HEK293 (cell line): Measurements from ENCODE around the gene BUD23.

Source experiments
- AEBP2 ChIP-seq: fragments of 450-650 bp; formaldehyde crosslinking; IDR thresholded peaks from 2 replicates; pipeline ENCODE4 v1.5.1; 2016; ENCODE audit warnings: missing biosample characterization, missing genetic modification characterization, borderline replicate concordance
- GLI4 ChIP-seq: fragments of 450-650 bp; formaldehyde crosslinking; IDR thresholded peaks from 2 replicates; pipeline ENCODE4 v1.5.1; 2016; ENCODE audit warnings: missing biosample characterization, missing genetic modification characterization
- KLF17 ChIP-seq: fragments of 450-650 bp; formaldehyde crosslinking; IDR thresholded peaks from 2 replicates; pipeline ENCODE4 v1.5.1; 2016; ENCODE audit warnings: missing biosample characterization, missing genetic modification characterization
- PATZ1 ChIP-seq: fragments of 450-650 bp; formaldehyde crosslinking; IDR thresholded peaks from 2 replicates; pipeline ENCODE4 v1.5.1; 2016; ENCODE audit warnings: missing biosample characterization, missing genetic modification characterization
- RBAK ChIP-seq: fragments of 450-650 bp; formaldehyde crosslinking; IDR thresholded peaks from 2 replicates; pipeline ENCODE4 v1.5.1; 2016; ENCODE audit warnings: missing biosample characterization, missing genetic modification characterization
- REPIN1 ChIP-seq: fragments of 450-650 bp; formaldehyde crosslinking; IDR thresholded peaks from 2 replicates; pipeline ENCODE4 v1.5.1; 2017; ENCODE audit warnings: missing biosample characterization, missing genetic modification characterization, low read depth
- YY1 ChIP-seq: fragments of 450-650 bp; formaldehyde crosslinking; IDR thresholded peaks from 2 replicates; pipeline ENCODE4 v1.5.1; 2018; ENCODE audit warnings: missing biosample characterization, missing genetic modification characterization
- ZBTB10 ChIP-seq: fragments of 450-650 bp; formaldehyde crosslinking; IDR thresholded peaks from 2 replicates; pipeline ENCODE4 v1.5.1; 2016; ENCODE audit warnings: missing biosample characterization, missing genetic modification characterization
- ZBTB44 ChIP-seq: fragments of 450-650 bp; IDR thresholded peaks from 2 replicates; pipeline ENCODE4 v1.5.1; 2018; ENCODE audit warnings: missing biosample characterization, mild to moderate bottlenecking, missing genetic modification characterization
- ZEB2 ChIP-seq: fragments of 450-650 bp; formaldehyde crosslinking; IDR thresholded peaks from 2 replicates; pipeline ENCODE4 v1.5.1; 2016; ENCODE audit warnings: missing biosample characterization, missing genetic modification characterization
- ZFHX2 ChIP-seq: fragments of 450-650 bp; formaldehyde crosslinking; conservative IDR thresholded peaks from 2 replicates; pipeline ENCODE4 v1.5.1; 2016; ENCODE audit warnings: missing biosample characterization, missing genetic modification characterization
- ZIC2 ChIP-seq: fragments of 450-650 bp; formaldehyde crosslinking; IDR thresholded peaks from 2 replicates; pipeline ENCODE4 v1.5.1; 2016; ENCODE audit warnings: missing biosample characterization, missing genetic modification characterization
- ZNF157 ChIP-seq: fragments of 450-650 bp; formaldehyde crosslinking; IDR thresholded peaks from 2 replicates; pipeline ENCODE4 v1.5.1; 2016; ENCODE audit warnings: missing biosample characterization, missing genetic modification characterization
- ZNF169 ChIP-seq: fragments of 450-650 bp; formaldehyde crosslinking; IDR thresholded peaks from 2 replicates; pipeline ENCODE4 v1.5.1; 2016; ENCODE audit warnings: missing biosample characterization, missing genetic modification characterization
- ZNF223 ChIP-seq: fragments of 450-650 bp; formaldehyde crosslinking; IDR thresholded peaks from 2 replicates; pipeline ENCODE4 v1.5.1; 2016; ENCODE audit warnings: missing biosample characterization, missing genetic modification characterization
- ZNF23 ChIP-seq: fragments of 450-650 bp; formaldehyde crosslinking; IDR thresholded peaks from 2 replicates; pipeline ENCODE4 v1.5.1; 2016; ENCODE audit warnings: missing biosample characterization, missing genetic modification characterization, borderline replicate concordance
- ZNF24 ChIP-seq: fragments of 450-650 bp; formaldehyde crosslinking; IDR thresholded peaks from 2 replicates; pipeline ENCODE4 v1.5.1; 2016; ENCODE audit warnings: missing biosample characterization, missing genetic modification characterization
- ZNF362 ChIP-seq: fragments of 450-650 bp; formaldehyde crosslinking; IDR thresholded peaks from 2 replicates; pipeline ENCODE4 v1.5.1; 2016; ENCODE audit warnings: missing biosample characterization, missing genetic modification characterization
- ZNF366 ChIP-seq: fragments of 450-650 bp; formaldehyde crosslinking; conservative IDR thresholded peaks from 2 replicates; pipeline ENCODE4 v1.5.1; 2016; ENCODE audit warnings: missing biosample characterization, missing genetic modification characterization
- ZNF416 ChIP-seq: fragments of 450-650 bp; formaldehyde crosslinking; IDR thresholded peaks from 2 replicates; pipeline ENCODE4 v1.5.1; 2016; ENCODE audit warnings: missing biosample characterization, missing genetic modification characterization
- ZNF510 ChIP-seq: fragments of 450-650 bp; formaldehyde crosslinking; IDR thresholded peaks from 2 replicates; pipeline ENCODE4 v1.5.1; 2018; ENCODE audit warnings: mild to moderate bottlenecking, missing genetic modification characterization, missing biosample characterization; ENCODE audit not compliant: insufficient replicate concordance
- ZNF600 ChIP-seq: fragments of 450-650 bp; formaldehyde crosslinking; IDR thresholded peaks from 2 replicates; pipeline ENCODE4 v1.5.1; 2016; ENCODE audit warnings: missing biosample characterization, missing genetic modification characterization
- ZNF610 ChIP-seq: fragments of 450-650 bp; formaldehyde crosslinking; IDR thresholded peaks from 2 replicates; pipeline ENCODE4 v1.5.1; 2016; ENCODE audit warnings: missing biosample characterization, missing genetic modification characterization, borderline replicate concordance
- ZNF624 ChIP-seq: fragments of 450-650 bp; formaldehyde crosslinking; IDR thresholded peaks from 2 replicates; pipeline ENCODE4 v1.5.1; 2017; ENCODE audit warnings: missing biosample characterization, missing genetic modification characterization
- ZNF677 ChIP-seq: fragments of 450-650 bp; IDR thresholded peaks from 2 replicates; pipeline ENCODE4 v1.5.0; 2018; ENCODE audit warnings: missing biosample characterization, mild to moderate bottlenecking, missing genetic modification characterization, moderate library complexity
- ZNF747 ChIP-seq: fragments of 450-650 bp; formaldehyde crosslinking; IDR thresholded peaks from 2 replicates; pipeline ENCODE4 v1.5.1; 2016; ENCODE audit warnings: missing biosample characterization, missing genetic modification characterization
- ZNF76 ChIP-seq: fragments of 450-650 bp; formaldehyde crosslinking; IDR thresholded peaks from 2 replicates; pipeline ENCODE4; 2016; ENCODE audit warnings: low read depth, missing biosample characterization, missing genetic modification characterization, borderline replicate concordance
- ZNF768 ChIP-seq: fragments of 450-650 bp; formaldehyde crosslinking; IDR thresholded peaks from 2 replicates; pipeline ENCODE4 v1.5.1; 2018; ENCODE audit warnings: missing biosample characterization, mild to moderate bottlenecking, missing genetic modification characterization
- ZNF777 ChIP-seq: fragments of 450-650 bp; formaldehyde crosslinking; IDR thresholded peaks from 2 replicates; pipeline ENCODE4 v1.5.1; 2017; ENCODE audit warnings: missing biosample characterization, missing genetic modification characterization, borderline replicate concordance
- ZNF785 ChIP-seq: fragments of 450-650 bp; formaldehyde crosslinking; IDR thresholded peaks from 2 replicates; pipeline ENCODE4 v1.5.1; 2016; ENCODE audit warnings: missing biosample characterization, missing genetic modification characterization

BUD23 gene

GRCh38 chr7:73738612-73739386 is 55.4 kb downstream of the BUD23 start, which contains the start of gene ABHD11 (continued):
- TF ChIP-seq PATZ1 (tag by site-specific recombination), result peak; percentile 71; the same call in 1 of the 2 replicates
- no peak for TF ChIP-seq ZNF157 (tag by site-specific recombination)
- no peak for TF ChIP-seq ZBTB44 (tag by site-specific recombination)
- peak; percentile 86 for TF ChIP-seq ZIC2 (tag by site-specific recombination)
- peak; percentile 99 for TF ChIP-seq ZEB2 (tag by site-specific recombination)
- TF ChIP-seq ZNF23 (tag by site-specific recombination), result no peak
- peak; percentile 72; the same call in 1 of the 2 replicates for TF ChIP-seq ZNF76 (tag by site-specific recombination)
- peak; percentile 64; the same call in 1 of the 2 replicates for TF ChIP-seq ZNF223 (tag by site-specific recombination)
- no peak for TF ChIP-seq ZNF610 (tag by site-specific recombination)
- no peak for TF ChIP-seq REPIN1 (tag by site-specific recombination)
- peak; percentile 45; the same call in 1 of the 2 replicates for TF ChIP-seq ZBTB10 (tag by site-specific recombination)
- TF ChIP-seq ZNF362, result no peak
- 0 out of 2 replicates have a peak, but pooled peaks have one; percentile 52 for TF ChIP-seq ZNF24 (tag by site-specific recombination)
- TF ChIP-seq GLI4 (tag by site-specific recombination), result no peak
- TF ChIP-seq ZNF416, result no peak
- peak; percentile 87 for TF ChIP-seq ZNF600
- TF ChIP-seq ZNF677, result no peak
- TF ChIP-seq ZNF747, result no peak
- no peak for TF ChIP-seq ZNF624 (tag by site-specific recombination)
- peak; percentile 23 for TF ChIP-seq KLF17 (tag by site-specific recombination)
- TF ChIP-seq ZNF366 (tag by site-specific recombination), result no peak
- TF ChIP-seq AEBP2 (tag by site-specific recombination), result 0 out of 2 replicates have a peak, but pooled peaks have one; percentile 24
- no peak for TF ChIP-seq ZNF510 (tag by site-specific recombination)
- TF ChIP-seq RBAK (tag by site-specific recombination), result no peak
- TF ChIP-seq ZNF169 (tag by site-specific recombination), result no peak
- TF ChIP-seq YY1 (tag by site-specific recombination), result peak; percentile 50; the same call in 1 of the 2 replicates
- TF ChIP-seq ZFHX2 (tag by site-specific recombination), result peak; percentile 69
- TF ChIP-seq ZNF785 (tag by site-specific recombination), result no peak
- no peak for TF ChIP-seq ZNF768
- TF ChIP-seq ZNF777 (tag by site-specific recombination), result no peak; the same call in 1 of the 2 replicates
